AG09319 (cell line): ENCODE results near the gene IFNB1.

Experiments
- DNase-seq: peaks from one replicate; pipeline ENCODE4 v3.0.0-alpha.2; 2010; ENCODE audit warnings: low read depth; ENCODE audit errors: extremely low read depth
- CTCF ChIP-seq: IDR thresholded peaks from 2 replicates; pipeline ENCODE4 v1.5.1; 2011; ENCODE audit warnings: low read depth, mild to moderate bottlenecking, inconsistent platforms, low read length, moderate library complexity

IFNB1 gene

GRCh38 chr9:21084242-21084850 lies 6.6 kb upstream of the IFNB1 start:
- no peak for DNase-seq
- TF ChIP-seq CTCF, result no peak

- TF ChIP-seq CTCF, result no peak
- no peak for DNase-seq
Observed at GRCh38 chr9:21082671-21083070, 4.9 kb upstream of the IFNB1 start.

- no peak for TF ChIP-seq CTCF
- DNase-seq, result no peak
Observed at GRCh38 chr9:21081999-21082398, 4.3 kb upstream of the IFNB1 start.

DNA sequence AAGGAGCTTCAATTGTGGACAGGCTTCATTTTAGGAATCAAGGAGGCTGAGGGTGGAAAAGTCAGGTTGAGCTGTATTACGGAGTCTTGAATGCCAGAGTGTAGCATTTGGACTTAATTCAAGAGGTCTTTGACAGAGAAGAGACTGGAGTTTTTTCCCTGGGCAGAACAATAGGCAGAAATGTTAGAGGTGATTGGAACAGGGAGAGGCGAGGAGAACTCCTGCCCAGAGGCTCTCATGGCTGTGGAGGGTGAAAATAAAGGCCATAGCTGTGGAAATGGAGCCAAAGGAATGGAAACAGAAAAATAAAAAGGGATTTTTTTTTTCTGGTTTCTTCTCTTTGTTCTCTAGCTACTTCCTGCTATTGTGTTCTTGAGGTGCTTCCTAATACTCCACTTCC lies 3.7 kb upstream of the IFNB1 start:
- no peak for DNase-seq
- no peak for TF ChIP-seq CTCF

DNA sequence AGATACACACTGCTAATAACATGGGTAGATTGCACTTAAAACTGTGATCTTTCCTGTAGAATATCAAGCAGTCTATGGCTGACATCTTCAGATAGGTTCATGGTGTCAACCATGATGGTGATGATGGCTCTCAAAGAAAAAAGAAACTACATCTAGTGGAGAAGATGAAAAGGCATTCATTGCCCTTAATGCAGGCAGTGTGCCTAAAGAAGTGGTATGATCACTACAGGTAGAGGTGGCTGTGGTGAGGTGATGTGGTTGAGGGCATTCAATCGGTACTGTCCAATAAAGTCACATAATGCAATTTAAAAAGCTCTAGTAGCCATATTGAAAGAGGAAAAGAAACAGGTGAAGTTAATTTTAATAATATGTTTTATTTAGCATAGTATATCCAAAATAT lies 3.1 kb upstream of the IFNB1 start:
- no peak for DNase-seq
- TF ChIP-seq CTCF, result no peak

GRCh38 chr9:21078702-21079101 lies 960 bp upstream of the IFNB1 start:
- DNase-seq, result no peak
- no peak for TF ChIP-seq CTCF

DNA sequence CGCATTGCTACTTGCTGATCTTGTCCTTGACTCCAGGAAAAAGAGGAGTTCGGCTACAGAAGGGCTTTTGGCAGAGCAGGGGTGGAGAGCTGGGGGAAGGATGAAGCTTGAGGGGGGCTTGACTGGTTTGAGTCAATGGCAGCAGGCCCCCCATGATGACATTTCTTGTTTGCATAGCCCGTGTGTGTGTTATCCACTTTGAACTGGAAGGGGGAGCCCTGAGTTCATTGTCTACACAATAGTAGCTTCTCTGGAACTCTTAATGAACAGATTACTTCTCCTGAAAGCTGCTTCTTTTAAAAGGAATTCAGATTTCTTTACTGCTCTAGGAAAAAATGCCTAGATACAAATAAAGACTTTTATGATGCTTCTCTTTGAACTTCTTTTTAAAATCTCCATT lies 2.3 kb downstream of the IFNB1 start:
- no peak for DNase-seq
- no peak for TF ChIP-seq CTCF
